CD14-positive monocyte (primary cell): ENCODE data around the gene CTDNEP1. TPM values are rescaled to one million over a fixed set of nuclear protein-coding genes. Genes with fewer than 3 reads are reported as not detected.

ENCODE experiments used
- DNase-seq, 3 donors: peaks; one replicate each; pipeline ENCODE4 v3.0.0-alpha.2; 2011 to 2022
- H2AFZ ChIP-seq: 2 replicates; pipeline ENCODE4 v1.6.0; 2012; ENCODE audit warnings: mild to moderate bottlenecking, low read depth, low read length, inconsistent platforms; ENCODE audit not compliant: insufficient read depth, poor library complexity, severe bottlenecking
- H3K27ac ChIP-seq, 2 donors: 1 replicate in 1 of 2; 2 replicates in 1 of 2; pipeline ENCODE4 v1.5.1; 2012 to 2013; ENCODE audit warnings: low read length in 2 of 2, control low read depth in 1 of 2, inconsistent platforms in 1 of 2, low read depth in 1 of 2, mild to moderate bottlenecking in 1 of 2
- H3K27me3 ChIP-seq, 2 donors: one replicate each; pipeline versions ENCODE4 v1.6.0 to v1.6.1; 2011 to 2013; ENCODE audit warnings: low read length in 2 of 2; ENCODE audit not compliant: control insufficient read depth in 2 of 2, insufficient read depth in 2 of 2
- H3K36me3 ChIP-seq, 2 donors: replicated peaks in 1 of 2; 1 replicate in 1 of 2; 2 replicates in 1 of 2; pipeline versions ENCODE4 v1.5.1 to v1.6.1; 2012 to 2013; ENCODE audit warnings: low read length in 2 of 2, control low read depth in 1 of 2, inconsistent platforms in 1 of 2, mild to moderate bottlenecking in 1 of 2; ENCODE audit not compliant: insufficient read depth in 2 of 2, control insufficient read depth in 1 of 2
- H3K4me1 ChIP-seq, 2 donors: 1 replicate in 1 of 2; 2 replicates in 1 of 2; pipeline versions ENCODE4 v1.5.1 to v1.6.1; 2012 to 2013; ENCODE audit warnings: low read length in 2 of 2, control low read depth in 1 of 2, inconsistent platforms in 1 of 2, mild to moderate bottlenecking in 1 of 2, moderate library complexity in 1 of 2; ENCODE audit not compliant: insufficient read depth in 2 of 2, control insufficient read depth in 1 of 2
- H3K4me2 ChIP-seq: replicated peaks from 2 replicates; pipeline ENCODE3; 2012; ENCODE audit warnings: low read length, moderate library complexity, mild to moderate bottlenecking; ENCODE audit not compliant: poor library complexity, severe bottlenecking; ENCODE audit errors: extremely low read depth
- H3K4me3 ChIP-seq, 3 experiments: fragments of 200-600 bp in 1 of 3; sonication (generic) in 1 of 3; replicated peaks in 1 of 3; 1 replicate in 2 of 3; 2 replicates in 1 of 3; pipeline ENCODE4 v1.5.1; 2011 to 2013; ENCODE audit warnings: low read length in 3 of 3, mild to moderate bottlenecking in 3 of 3, control low read depth in 2 of 3, low read depth in 2 of 3, inconsistent platforms in 1 of 3, moderate library complexity in 1 of 3
- H3K79me2 ChIP-seq: 2 replicates; pipeline ENCODE4 v1.6.0; 2012; ENCODE audit warnings: mild to moderate bottlenecking, control low read depth, inconsistent platforms, low read length, moderate library complexity; ENCODE audit not compliant: insufficient read depth
- H3K9ac ChIP-seq: 2 replicates; pipeline ENCODE4 v1.6.0; 2017; ENCODE audit warnings: low read length, mild to moderate bottlenecking; ENCODE audit not compliant: insufficient read depth, poor library complexity, severe bottlenecking
- H3K9me3 ChIP-seq, 2 donors: replicated peaks in 1 of 2; 1 replicate in 1 of 2; 2 replicates in 1 of 2; pipeline versions ENCODE4 v1.5.1 to v1.6.1; 2012 to 2013; ENCODE audit warnings: low read length in 2 of 2, control low read depth in 1 of 2; ENCODE audit not compliant: control insufficient read depth in 1 of 2, insufficient read depth in 1 of 2
- H4K20me1 ChIP-seq: 2 replicates; pipeline ENCODE4 v1.6.0; 2012; ENCODE audit warnings: mild to moderate bottlenecking, low read length, control low read depth, moderate library complexity; ENCODE audit not compliant: insufficient read depth
- H3K27ac Mint-ChIP-seq, 7 donors: one replicate each; pipeline ENCODE4 v1.8.0; 2020; ENCODE audit warnings: mild to moderate bottlenecking in 7 of 7, mixed read lengths in 7 of 7, moderate library complexity in 6 of 7, inconsistent platforms in 2 of 7
- H3K27me3 Mint-ChIP-seq, 3 donors: one replicate each; pipeline ENCODE4 v1.8.0; 2021 to 2022; ENCODE audit warnings: low read depth in 3 of 3, mild to moderate bottlenecking in 3 of 3, mixed read lengths in 3 of 3, moderate library complexity in 3 of 3, inconsistent platforms in 1 of 3
- H3K36me3 Mint-ChIP-seq, 2 donors: one replicate each; pipeline ENCODE4 v1.8.0; 2020; ENCODE audit warnings: mixed read lengths in 2 of 2, inconsistent platforms in 1 of 2, mild to moderate bottlenecking in 1 of 2
- H3K4me1 Mint-ChIP-seq: one replicate; pipeline ENCODE4 v1.8.0; 2020; ENCODE audit warnings: mild to moderate bottlenecking, mixed read lengths
- H3K4me3 Mint-ChIP-seq, 2 donors: one replicate each; pipeline ENCODE4 v1.8.0; 2020; ENCODE audit warnings: mild to moderate bottlenecking in 2 of 2, mixed read lengths in 2 of 2, moderate library complexity in 1 of 2
- H3K9me3 Mint-ChIP-seq, 7 donors: one replicate each; pipeline ENCODE4 v1.8.0; 2020 to 2022; ENCODE audit warnings: mixed read lengths in 7 of 7, mild to moderate bottlenecking in 6 of 7, moderate library complexity in 6 of 7, inconsistent platforms in 2 of 7
- WGBS: methylation state at CpG from one replicate; pipeline ENCODE4 v1.1.5; 2013; ENCODE audit warnings: missing lambda C conversion rate; ENCODE audit not compliant: insufficient coverage; 5-methylcytosine and 5-hydroxymethylcytosine counted together
- intact Hi-C, 2 donors: fragments of 100-400 bp; cut with micrococcal nuclease; formaldehyde crosslinking; loops; one replicate each; pipeline versions ENCODE4 v1.15.0 to v1.15.1; 2023
- polyA plus RNA-seq, 3 donors: library from polyadenylated mRNA; depleted of rRNA in 1 of 3; unstranded in 2 of 3; stranded (reverse) in 1 of 3; fragments of 300-500 nt in 2 of 3; fragments of >200 nt in 1 of 3; fragmentation: Illumina TruSeq in 2 of 3; gene quantifications; 1 replicate in 2 of 3; 2 replicates in 1 of 3; pipeline ENCODE4 v1.2.3, GENCODE V29; 2012 to 2021
- TF ChIP-seq, protein P1 (sequence below): fragments of 200-600 bp; IDR thresholded peaks from one replicate; pipeline ENCODE4 v1.8.0; 2022; ENCODE audit warnings: antibody characterized with exemption, mild to moderate bottlenecking

Gene CTDNEP1
- polyA plus RNA-seq, 3 donors: 29.5 to 198 (median 38.3) TPM

- Histone ChIP-seq H3K79me2 (peaks cover 35% of the 10 kb centered on the region), H3K27me3 (no peaks in the 10 kb centered on the region), H3K4me3 (peak overlapping the region in 1 of 3 experiments; percentile 94), H2AFZ (no peak overlapping the region), H3K4me1 (peaks cover 42 to 50% of the 10 kb centered on the region in 2 donors), H3K9ac (no peak overlapping the region), H3K4me2 (peak overlapping the region; percentile 96), H3K27ac (peak overlapping the region in 1 of 2 donors; percentile 0), H3K9me3 (no peaks in the 10 kb centered on the region), H3K36me3 (peaks cover 44 to 51% of the 10 kb centered on the region in 2 donors), H4K20me1 (peaks cover 19% of the 10 kb centered on the region)
- no peak for DNase-seq
- intact Hi-C loops: loop anchor here (2.0 to 5.0 kb wide), 2 partner anchors 15 to 76 kb away; no protein-coding TSS in a partner anchor
- Mint-ChIP-seq H3K27ac (peak overlapping the region in 3 of 7 donors; percentile 36 to 93 (median 89)), H3K36me3 (peaks cover 42 to 52% of the 10 kb centered on the region in 2 donors), H3K4me3 (peak overlapping the region; percentile 96 to 98), H3K9me3 (peaks cover 0 to 2% (median 0%) of the 10 kb centered on the region in 7 donors), H3K27me3 (peaks cover 0 to 2% (median 2%) of the 10 kb centered on the region in 3 donors), H3K4me1 (peaks cover 46% of the 10 kb centered on the region)
- TF ChIP-seq, protein P1, sequence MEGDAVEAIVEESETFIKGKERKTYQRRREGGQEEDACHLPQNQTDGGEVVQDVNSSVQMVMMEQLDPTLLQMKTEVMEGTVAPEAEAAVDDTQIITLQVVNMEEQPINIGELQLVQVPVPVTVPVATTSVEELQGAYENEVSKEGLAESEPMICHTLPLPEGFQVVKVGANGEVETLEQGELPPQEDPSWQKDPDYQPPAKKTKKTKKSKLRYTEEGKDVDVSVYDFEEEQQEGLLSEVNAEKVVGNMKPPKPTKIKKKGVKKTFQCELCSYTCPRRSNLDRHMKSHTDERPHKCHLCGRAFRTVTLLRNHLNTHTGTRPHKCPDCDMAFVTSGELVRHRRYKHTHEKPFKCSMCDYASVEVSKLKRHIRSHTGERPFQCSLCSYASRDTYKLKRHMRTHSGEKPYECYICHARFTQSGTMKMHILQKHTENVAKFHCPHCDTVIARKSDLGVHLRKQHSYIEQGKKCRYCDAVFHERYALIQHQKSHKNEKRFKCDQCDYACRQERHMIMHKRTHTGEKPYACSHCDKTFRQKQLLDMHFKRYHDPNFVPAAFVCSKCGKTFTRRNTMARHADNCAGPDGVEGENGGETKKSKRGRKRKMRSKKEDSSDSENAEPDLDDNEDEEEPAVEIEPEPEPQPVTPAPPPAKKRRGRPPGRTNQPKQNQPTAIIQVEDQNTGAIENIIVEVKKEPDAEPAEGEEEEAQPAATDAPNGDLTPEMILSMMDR: no peak
- 92% methylated on average over 5 of the region's 10 CpGs for WGBS
These were observed 30.0 kb downstream of the CTDNEP1 start for GRCh38 chr17:7221278-7222092.

- Histone ChIP-seq H3K36me3 (peaks cover 37 to 44% of the 10 kb centered on the region in 2 donors), H3K27me3 (no peaks in the 10 kb centered on the region), H3K27ac (peak overlapping the region; percentile 50 to 85), H3K4me3 (peak overlapping the region; percentile 65 to 94 (median 77)), H3K9ac (peak overlapping the region; percentile 91), H3K79me2 (peaks cover 43% of the 10 kb centered on the region), H3K4me2 (peak overlapping the region; percentile 96), H3K9me3 (no peaks in the 10 kb centered on the region), H4K20me1 (peaks cover 23% of the 10 kb centered on the region), H3K4me1 (peaks cover 49 to 57% of the 10 kb centered on the region in 2 donors), H2AFZ (peak overlapping the region; percentile 65)
- TF ChIP-seq, protein P1: peak; percentile 61
- Mint-ChIP-seq H3K4me1 (peaks cover 53% of the 10 kb centered on the region), H3K9me3 (peaks cover 0 to 2% (median 0%) of the 10 kb centered on the region in 7 donors), H3K4me3 (peak overlapping the region; percentile 96 to 98), H3K27me3 (peaks cover 0 to 2% (median 2%) of the 10 kb centered on the region in 3 donors), H3K36me3 (peaks cover 39 to 45% of the 10 kb centered on the region in 2 donors), H3K27ac (peak overlapping the region; percentile 89 to 97 (median 94))
- intact Hi-C loops: loop anchor here (2.0 to 5.0 kb wide), 2 partner anchors 16 to 77 kb away; no protein-coding TSS in a partner anchor
- DNase-seq: peak; percentile 42 to 62 (median 47)
- 37% methylated on average over 4 of the region's 11 CpGs for WGBS
These were observed 30.8 kb downstream of the CTDNEP1 start for GRCh38 chr17:7220593-7221277.
